ENCODE measurements around the gene RNF123.
"Not testable (repeated sequence)": the region's sequence is repeated elsewhere in the genome, so short reads cannot be mapped to it uniquely, and the experiment has no call there.

RNF123 gene

GRCh38 chr3:49687424-49687795 is 1.9 kb upstream of the RNF123 start:
- peaks cover 15 to 22% of the 10 kb centered on the region in 2 donors for H3K36me3 ChIP-seq (ENCODE audit: control insufficient read depth in 1 of 2, insufficient read depth in 2 of 2, low read length in 2 of 2)
- H3K4me3 ChIP-seq (ENCODE audit: low read depth in 1 of 2, low read length in 2 of 2) = peak overlapping the region in 1 of 2 donors; percentile 59
- peaks cover 0 to 35% of the 10 kb centered on the region in 2 donors for H3K4me1 ChIP-seq (ENCODE audit: control insufficient read depth in 1 of 2, insufficient read depth in 2 of 2, low read length in 2 of 2)
- not testable (repeated sequence) for H3K9me3 ChIP-seq (ENCODE audit: control insufficient read depth in 1 of 2, low read length in 2 of 2); H3K27ac ChIP-seq (ENCODE audit: low read depth, low read length); H3K27me3 ChIP-seq (ENCODE audit: control insufficient read depth in 1 of 2, insufficient read depth in 2 of 2, low read length in 2 of 2)
- peak overlapping the region in 1 of 2 donors; percentile 10 for H3K9ac ChIP-seq (ENCODE audit: low read depth in 1 of 2, low read length in 2 of 2)

GRCh38 chr3:49688338-49689045 is 865 bp upstream of the RNF123 start:
- H3K9ac ChIP-seq (ENCODE audit: low read depth in 1 of 2, low read length in 2 of 2) = peak overlapping the region; percentile 63 to 87
- H3K9me3 ChIP-seq (ENCODE audit: control insufficient read depth in 1 of 2, low read length in 2 of 2); H3K27me3 ChIP-seq (ENCODE audit: control insufficient read depth in 1 of 2, insufficient read depth in 2 of 2, low read length in 2 of 2); H3K27ac ChIP-seq (ENCODE audit: low read depth, low read length): not testable (repeated sequence)
- peaks cover 5 to 11% of the 10 kb centered on the region in 2 donors for H3K36me3 ChIP-seq (ENCODE audit: control insufficient read depth in 1 of 2, insufficient read depth in 2 of 2, low read length in 2 of 2)
- H3K4me3 ChIP-seq (ENCODE audit: low read depth in 1 of 2, low read length in 2 of 2) = peak overlapping the region; percentile 75 to 96
- peaks cover 0 to 35% of the 10 kb centered on the region in 2 donors for H3K4me1 ChIP-seq (ENCODE audit: control insufficient read depth in 1 of 2, insufficient read depth in 2 of 2, low read length in 2 of 2)

- H3K36me3 ChIP-seq (ENCODE audit: control insufficient read depth in 1 of 2, insufficient read depth in 2 of 2, low read length in 2 of 2); H3K27ac ChIP-seq (ENCODE audit: low read depth, low read length): not testable (repeated sequence)
- H3K9ac ChIP-seq (ENCODE audit: low read depth in 1 of 2, low read length in 2 of 2) = peak overlapping the region; percentile 63 to 87
Measured at GRCh38 chr3:49689908-49690624, 709 bp downstream of the RNF123 start.

GRCh38 chr3:49690856-49691255 is 1.5 kb downstream of the RNF123 start:
- not testable (repeated sequence) for H3K36me3 ChIP-seq (ENCODE audit: control insufficient read depth in 1 of 2, insufficient read depth in 2 of 2, low read length in 2 of 2); H3K27ac ChIP-seq (ENCODE audit: low read depth, low read length); H3K27me3 ChIP-seq (ENCODE audit: control insufficient read depth in 1 of 2, insufficient read depth in 2 of 2, low read length in 2 of 2); H3K9me3 ChIP-seq (ENCODE audit: control insufficient read depth in 1 of 2, low read length in 2 of 2)
- Histone ChIP-seq H3K4me1 (ENCODE audit: control insufficient read depth in 1 of 2, insufficient read depth in 2 of 2, low read length in 2 of 2) (peaks cover 0 to 35% of the 10 kb centered on the region in 2 donors), H3K4me3 (ENCODE audit: low read depth in 1 of 2, low read length in 2 of 2) (peak overlapping the region; percentile 13 to 21), H3K9ac (ENCODE audit: low read depth in 1 of 2, low read length in 2 of 2) (peak overlapping the region in 1 of 2 donors; percentile 38)

More at GRCh38 chr3:49689908-49690624, 709 bp downstream of the RNF123 start:
- not testable (repeated sequence) for H3K27me3 ChIP-seq (ENCODE audit: control insufficient read depth in 1 of 2, insufficient read depth in 2 of 2, low read length in 2 of 2); H3K9me3 ChIP-seq (ENCODE audit: control insufficient read depth in 1 of 2, low read length in 2 of 2)
- peak overlapping the region; percentile 75 to 96 for H3K4me3 ChIP-seq (ENCODE audit: low read depth in 1 of 2, low read length in 2 of 2)
- H3K4me1 ChIP-seq (ENCODE audit: control insufficient read depth in 1 of 2, insufficient read depth in 2 of 2, low read length in 2 of 2) = peaks cover 0 to 35% of the 10 kb centered on the region in 2 donors

- not testable (repeated sequence) for H3K27me3 ChIP-seq (ENCODE audit: control insufficient read depth in 1 of 2, insufficient read depth in 2 of 2, low read length in 2 of 2); H3K4me3 ChIP-seq (ENCODE audit: low read depth in 1 of 2, low read length in 2 of 2); H3K9me3 ChIP-seq (ENCODE audit: control insufficient read depth in 1 of 2, low read length in 2 of 2); H3K36me3 ChIP-seq (ENCODE audit: control insufficient read depth in 1 of 2, insufficient read depth in 2 of 2, low read length in 2 of 2); H3K27ac ChIP-seq (ENCODE audit: low read depth, low read length)
- H3K9ac ChIP-seq (ENCODE audit: low read depth in 1 of 2, low read length in 2 of 2) = peak overlapping the region in 1 of 2 donors; percentile 38
- H3K4me1 ChIP-seq (ENCODE audit: control insufficient read depth in 1 of 2, insufficient read depth in 2 of 2, low read length in 2 of 2) = peaks cover 0 to 35% of the 10 kb centered on the region in 2 donors
Measured at GRCh38 chr3:49691481-49691880, 2.1 kb downstream of the RNF123 start.

- H3K27ac ChIP-seq (ENCODE audit: low read depth, low read length); H3K4me3 ChIP-seq (ENCODE audit: low read depth in 1 of 2, low read length in 2 of 2); H3K9ac ChIP-seq (ENCODE audit: low read depth in 1 of 2, low read length in 2 of 2); H3K9me3 ChIP-seq (ENCODE audit: control insufficient read depth in 1 of 2, low read length in 2 of 2); H3K27me3 ChIP-seq (ENCODE audit: control insufficient read depth in 1 of 2, insufficient read depth in 2 of 2, low read length in 2 of 2): not testable (repeated sequence)
- Histone ChIP-seq H3K36me3 (ENCODE audit: control insufficient read depth in 1 of 2, insufficient read depth in 2 of 2, low read length in 2 of 2) (peaks cover 3 to 23% of the 10 kb centered on the region in 2 donors), H3K4me1 (ENCODE audit: control insufficient read depth in 1 of 2, insufficient read depth in 2 of 2, low read length in 2 of 2) (peaks cover 0 to 19% of the 10 kb centered on the region in 2 donors)
Measured at GRCh38 chr3:49694409-49695070, 5.2 kb downstream of the RNF123 start.

- not testable (repeated sequence) for H3K27ac ChIP-seq (ENCODE audit: low read depth, low read length); H3K27me3 ChIP-seq (ENCODE audit: control insufficient read depth in 1 of 2, insufficient read depth in 2 of 2, low read length in 2 of 2); H3K9me3 ChIP-seq (ENCODE audit: control insufficient read depth in 1 of 2, low read length in 2 of 2); H3K9ac ChIP-seq (ENCODE audit: low read depth in 1 of 2, low read length in 2 of 2); H3K4me3 ChIP-seq (ENCODE audit: low read depth in 1 of 2, low read length in 2 of 2)
- H3K4me1 ChIP-seq (ENCODE audit: control insufficient read depth in 1 of 2, insufficient read depth in 2 of 2, low read length in 2 of 2) = peaks cover 0 to 12% of the 10 kb centered on the region in 2 donors
- peaks cover 11 to 33% of the 10 kb centered on the region in 2 donors for H3K36me3 ChIP-seq (ENCODE audit: control insufficient read depth in 1 of 2, insufficient read depth in 2 of 2, low read length in 2 of 2)
Measured at GRCh38 chr3:49695350-49696015, 6.1 kb downstream of the RNF123 start.

- Histone ChIP-seq H3K9me3 (ENCODE audit: control insufficient read depth in 1 of 2, low read length in 2 of 2) (no peaks in the 10 kb centered on the region), H3K4me3 (ENCODE audit: low read depth in 1 of 2, low read length in 2 of 2) (no peak overlapping the region), H3K27me3 (ENCODE audit: control insufficient read depth in 1 of 2, insufficient read depth in 2 of 2, low read length in 2 of 2) (no peaks in the 10 kb centered on the region), H3K9ac (ENCODE audit: low read depth in 1 of 2, low read length in 2 of 2) (no peak overlapping the region), H3K27ac (ENCODE audit: low read depth, low read length) (no peak overlapping the region), H3K4me1 (ENCODE audit: control insufficient read depth in 1 of 2, insufficient read depth in 2 of 2, low read length in 2 of 2) (no peaks in the 10 kb centered on the region), H3K36me3 (ENCODE audit: control insufficient read depth in 1 of 2, insufficient read depth in 2 of 2, low read length in 2 of 2) (peaks cover 41 to 61% of the 10 kb centered on the region in 2 donors)
Measured at GRCh38 chr3:49699281-49699979, 10.1 kb downstream of the RNF123 start.

- H3K9me3 ChIP-seq (ENCODE audit: control insufficient read depth in 1 of 2, low read length in 2 of 2) = no peaks in the 10 kb centered on the region
- H3K27ac ChIP-seq (ENCODE audit: low read depth, low read length) = no peak overlapping the region
- H3K27me3 ChIP-seq (ENCODE audit: control insufficient read depth in 1 of 2, insufficient read depth in 2 of 2, low read length in 2 of 2) = no peaks in the 10 kb centered on the region
- H3K4me1 ChIP-seq (ENCODE audit: control insufficient read depth in 1 of 2, insufficient read depth in 2 of 2, low read length in 2 of 2) = no peaks in the 10 kb centered on the region
- H3K9ac ChIP-seq (ENCODE audit: low read depth in 1 of 2, low read length in 2 of 2) = no peak overlapping the region
- H3K4me3 ChIP-seq (ENCODE audit: low read depth in 1 of 2, low read length in 2 of 2) = no peak overlapping the region
- peaks cover 45 to 67% of the 10 kb centered on the region in 2 donors for H3K36me3 ChIP-seq (ENCODE audit: control insufficient read depth in 1 of 2, insufficient read depth in 2 of 2, low read length in 2 of 2)
Measured at GRCh38 chr3:49700014-49700413, 10.7 kb downstream of the RNF123 start.

Measured in duodenal mucosa (tissue), 2 donors.